ENCODE data around the gene KIRREL3. TPM values are rescaled to one million over a fixed set of nuclear protein-coding genes. Genes with fewer than 3 reads are reported as not detected.

Gene KIRREL3
- total and polyA plus RNA-seq, 9 of the 15 experiments (the other 6 are each of a cell fraction or from before 2014, with no cell fraction given): 0.04 to 0.10 TPM; not detected in 7

- no peak for TF ChIP-seq ZNF277 (CRISPR knock-in tag; IDR thresholded peaks at IDR 0.05; ENCODE audit: borderline replicate concordance)
These were observed 293.1 kb downstream of the KIRREL3 start (continued) for GRCh38 chr11:126707498-126707897.

DNA sequence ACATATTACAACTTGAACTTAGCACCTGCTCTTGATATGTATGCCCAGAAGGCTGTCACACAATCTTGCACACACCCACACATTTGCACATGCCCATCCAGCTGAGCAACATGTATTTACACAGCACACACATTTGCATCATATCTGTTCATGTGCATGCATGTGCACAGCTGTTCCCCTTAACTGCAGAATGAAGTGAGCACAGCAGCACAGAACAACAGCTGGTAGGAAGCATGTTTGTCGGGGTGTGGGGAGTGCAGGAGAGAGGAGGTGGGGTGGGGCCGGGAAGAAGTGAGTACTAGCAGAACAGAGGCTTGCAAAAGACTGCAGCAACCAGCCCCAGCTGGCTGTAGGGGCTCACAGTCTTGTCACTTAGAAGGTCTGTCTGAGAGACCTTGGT, 296.5 kb downstream of the KIRREL3 start:
- no peak for ATAC-seq
- no peaks in the 10 kb centered on the region for H3K4me1 ChIP-seq (replicated peaks in 1 of 2; ENCODE audit: control insufficient read depth in 2 of 2, insufficient read depth in 2 of 2, low read length in 2 of 2)
- POLR2A ChIA-PET: interaction anchor here (1.1 kb wide), 1 partner anchor 158 kb away, joined by 4 read pairs; no protein-coding TSS in a partner anchor
- no TSS peak for BruUV-seq (replicated peaks)
- no peaks in the 10 kb centered on the region for H3K79me2 ChIP-seq (ENCODE audit: control insufficient read depth, insufficient read depth, low read length)
- no peak for FAIRE-seq
- no peaks in the 10 kb centered on the region for H4K20me1 ChIP-seq (replicated peaks; ENCODE audit: control insufficient read depth, insufficient read depth, low read length)
- no peaks in the 10 kb centered on the region for H3K9me3 ChIP-seq (replicated peaks; ENCODE audit: control insufficient read depth, insufficient read depth, low read depth, low read length)
- H3K27me3 ChIP-seq (ENCODE audit: control insufficient read depth in 2 of 2, insufficient read depth in 2 of 2, low read length in 2 of 2): peaks cover 2 to 11% of the 10 kb centered on the region in 2 experiments; a peak in 1 of 5 replicates
- no peak overlapping the region for H3K27ac ChIP-seq (ENCODE audit: extremely low read depth, low read depth, low read length)
- 0% methylated on average over 2 of the region's 2 CpGs for WGBS (ENCODE audit: insufficient coverage, low coverage, missing lambda C conversion rate)
- in situ Hi-C loops (cut with MboI) (loop anchor here (25.0 kb wide), 1 partner anchor 283 kb away; no protein-coding TSS in a partner anchor), intact Hi-C loops (cut with micrococcal nuclease) (no loop called here)
- H3K36me3 ChIP-seq (ENCODE audit: control insufficient read depth, insufficient read depth, low read length): no peaks in the 10 kb centered on the region
- no peak for DNase-seq (ENCODE audit: extremely low read depth in 1 of 4, low spot score in 3 of 4)
- H3K9ac ChIP-seq (ENCODE audit: insufficient read depth in 1 of 2, low read depth in 2 of 2, low read length in 2 of 2): no peak overlapping the region
- no peak overlapping the region for H3K4me2 ChIP-seq (ENCODE audit: insufficient read depth, low read length)
- H3K9me1 ChIP-seq (ENCODE audit: control insufficient read depth, insufficient read depth, low read length): no peaks in the 10 kb centered on the region
- H3K4me3 ChIP-seq: no peak overlapping the region
- CTCF ChIA-PET (ENCODE audit: low intra/inter-chr PET ratio): no interaction called here
- no peak overlapping the region for H2AFZ ChIP-seq (ENCODE audit: low read depth, low read length)
- TF ChIP-seq CSDE1 (IDR thresholded peaks at IDR 0.05): no peak
- no peak for TF ChIP-seq ZNF395 (CRISPR knock-in tag; IDR thresholded peaks at IDR 0.05)
- no peak for TF ChIP-seq KLF1 (tag; IDR thresholded peaks at IDR 0.05)
- no peak for TF ChIP-seq ADNP (tag; IDR thresholded peaks at IDR 0.05)
- no peak for TF ChIP-seq MYBL2 (IDR thresholded peaks at IDR 0.05; ENCODE audit: low read depth)
- TF ChIP-seq MYBL2 (CRISPR knock-in tag; IDR thresholded peaks at IDR 0.05; ENCODE audit: borderline replicate concordance): no peak
- TF ChIP-seq KAT7 (CRISPR knock-in tag; IDR thresholded peaks at IDR 0.05; ENCODE audit: borderline replicate concordance): no peak
- TF ChIP-seq FOXA3 (CRISPR knock-in tag; conservative IDR thresholded peaks at IDR 0.05 in 1 of 2, IDR thresholded peaks at IDR 0.05 in 1 of 2): no peak
- no peak for TF ChIP-seq HMGN3 (IDR thresholded peaks at IDR 0.05; ENCODE audit: borderline replicate concordance, extremely low read depth, insufficient read length, low read depth, low read length)
- TF ChIP-seq, protein P1, sequence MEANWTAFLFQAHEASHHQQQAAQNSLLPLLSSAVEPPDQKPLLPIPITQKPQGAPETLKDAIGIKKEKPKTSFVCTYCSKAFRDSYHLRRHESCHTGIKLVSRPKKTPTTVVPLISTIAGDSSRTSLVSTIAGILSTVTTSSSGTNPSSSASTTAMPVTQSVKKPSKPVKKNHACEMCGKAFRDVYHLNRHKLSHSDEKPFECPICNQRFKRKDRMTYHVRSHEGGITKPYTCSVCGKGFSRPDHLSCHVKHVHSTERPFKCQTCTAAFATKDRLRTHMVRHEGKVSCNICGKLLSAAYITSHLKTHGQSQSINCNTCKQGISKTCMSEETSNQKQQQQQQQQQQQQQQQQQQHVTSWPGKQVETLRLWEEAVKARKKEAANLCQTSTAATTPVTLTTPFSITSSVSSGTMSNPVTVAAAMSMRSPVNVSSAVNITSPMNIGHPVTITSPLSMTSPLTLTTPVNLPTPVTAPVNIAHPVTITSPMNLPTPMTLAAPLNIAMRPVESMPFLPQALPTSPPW (CRISPR knock-in tag; IDR thresholded peaks at IDR 0.05): no peak
- TF ChIP-seq ZNF668 (CRISPR knock-in tag; IDR thresholded peaks at IDR 0.05): no peak
- no peak for TF ChIP-seq HMBOX1 (IDR thresholded peaks at IDR 0.05)
- no peak for TF ChIP-seq ARNT (IDR thresholded peaks at IDR 0.05)
- TF ChIP-seq SMAD4 (CRISPR knock-in tag; conservative IDR thresholded peaks at IDR 0.05): no peak

All from K562 (cell line).